ENCODE measurements around the gene PNISR.

GRCh38 chr6:99409672-99410071 is 15.4 kb downstream of the PNISR start:
- TF ChIP-seq POLR2A (IDR thresholded peaks at IDR 0.05) (no peak), CTCF (IDR thresholded peaks at IDR 0.05) (no peak), POLR2AphosphoS5 (IDR thresholded peaks at IDR 0.05) (no peak), EP300 (IDR thresholded peaks at IDR 0.05) (no peak)
